ENCODE measurements around the gene ZDHHC3.

DNA sequence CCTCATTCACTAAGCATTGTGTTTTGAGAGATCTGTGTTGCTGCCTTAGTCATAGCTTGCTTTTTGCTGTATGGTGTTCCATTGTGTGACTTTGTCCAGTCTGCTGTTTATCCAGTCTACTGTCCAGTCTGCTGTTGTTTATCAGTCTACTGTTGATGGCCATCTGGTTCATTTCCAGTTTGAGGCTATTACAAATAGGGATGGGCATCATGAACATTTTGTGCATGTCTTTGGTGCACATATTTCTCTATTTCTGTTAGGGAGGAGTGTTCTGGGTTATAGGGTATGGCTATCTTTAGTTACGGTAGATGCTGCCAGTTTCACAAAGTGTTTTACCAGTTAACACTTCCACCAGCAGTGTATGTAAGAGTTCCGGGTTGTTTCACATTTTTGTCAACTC lies 27.9 kb upstream of the ZDHHC3 start:
- no peak for TF ChIP-seq YY1 (IDR thresholded peaks at IDR 0.05; ENCODE audit: low read depth)
- no peak for TF ChIP-seq EP300 (IDR thresholded peaks at IDR 0.05; ENCODE audit: borderline replicate concordance)
- no peak for TF ChIP-seq CREB1 (IDR thresholded peaks at IDR 0.05; ENCODE audit: low read depth)

Measured in Ishikawa (cell line).